ENCODE results near the gene CLECL1.

CLECL1 gene

DNA sequence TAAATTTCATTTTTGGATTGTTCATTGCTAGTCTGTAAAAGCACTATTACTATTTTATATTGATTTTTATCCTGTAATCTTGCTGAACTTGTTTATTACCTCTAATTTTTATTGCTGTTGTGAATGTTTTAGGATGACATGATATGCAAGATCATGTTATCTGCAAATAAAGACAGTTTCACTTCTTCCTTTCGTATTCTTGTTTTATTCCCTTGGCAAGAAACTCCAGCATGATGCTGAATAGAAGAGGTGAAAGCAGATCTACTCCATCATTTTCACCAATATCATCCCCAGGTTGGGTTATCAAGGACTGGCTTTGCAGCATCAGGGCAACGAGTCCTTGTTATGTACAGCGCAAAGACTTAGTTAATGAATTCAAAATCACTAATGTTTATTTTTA lies 2.7 kb upstream of the CLECL1 start:
- H3K27ac ChIP-seq (ENCODE audit: low read length, poor library complexity, severe bottlenecking): no peak overlapping the region
- no peak overlapping the region for H2BK15ac ChIP-seq (ENCODE audit: low read depth, poor library complexity, severe bottlenecking)

GRCh38 chr12:9731797-9732196 lies 1.1 kb downstream of the CLECL1 start:
- Histone ChIP-seq H2BK12ac (ENCODE audit: low read length in 2 of 2) (no peak overlapping the region), H4K91ac (ENCODE audit: low read length) (no peak overlapping the region), H2BK15ac (ENCODE audit: low read depth, poor library complexity, severe bottlenecking) (no peak overlapping the region), H3K79me1 (replicated peaks; ENCODE audit: low read length, poor library complexity, severe bottlenecking) (no peaks in the 10 kb centered on the region), H3K18ac (ENCODE audit: low read depth in 1 of 2, low read length in 2 of 2) (no peak overlapping the region), H3K9ac (ENCODE audit: low read length) (no peak overlapping the region), H2AK5ac (ENCODE audit: low read length, severe bottlenecking) (no peak overlapping the region), H3K4me2 (ENCODE audit: low read length, poor library complexity, severe bottlenecking) (no peak overlapping the region), H3K36me3 (ENCODE audit: control insufficient read depth in 1 of 2, insufficient read depth in 2 of 2, low read depth in 1 of 2, low read length in 2 of 2) (no peaks in the 10 kb centered on the region), H3K14ac (ENCODE audit: low read length in 2 of 2) (no peak overlapping the region), H3K4me1 (ENCODE audit: control insufficient read depth, insufficient read depth, low read depth, low read length) (no peaks in the 10 kb centered on the region), H2BK5ac (ENCODE audit: low read depth, low read length, poor library complexity, severe bottlenecking) (no peak overlapping the region), H2BK120ac (ENCODE audit: low read depth, low read length) (no peak overlapping the region), H3K4me3 (ENCODE audit: insufficient read depth in 1 of 2, low read depth in 1 of 2, low read length in 2 of 2) (no peak overlapping the region), H3K27ac (ENCODE audit: low read length, poor library complexity, severe bottlenecking) (no peak overlapping the region), H2AFZ (ENCODE audit: low read depth, low read length) (no peak overlapping the region), H3K4ac (ENCODE audit: low read depth in 1 of 2, low read length in 2 of 2) (no peak overlapping the region), H4K8ac (ENCODE audit: low read length) (no peak overlapping the region), H3K27me3 (ENCODE audit: control insufficient read depth in 1 of 2, insufficient read depth in 1 of 2, low read length in 2 of 2) (no peaks in the 10 kb centered on the region), H3K9me3 (ENCODE audit: control insufficient read depth, low read length) (no peaks in the 10 kb centered on the region), H3K23ac (ENCODE audit: low read length in 2 of 2) (no peak overlapping the region)
- no peak for DNase-seq
- no CpG with 5 or more reads among the region's 2 CpGs for WGBS

More for the DNA sequence above, 2.7 kb upstream of the CLECL1 start:
- H3K18ac ChIP-seq (ENCODE audit: low read depth in 1 of 2, low read length in 2 of 2): no peak overlapping the region
- no peak overlapping the region for H3K4ac ChIP-seq (ENCODE audit: low read depth in 1 of 2, low read length in 2 of 2)
- H3K27me3 ChIP-seq (ENCODE audit: control insufficient read depth in 1 of 2, insufficient read depth in 1 of 2, low read length in 2 of 2): no peaks in the 10 kb centered on the region
- H3K79me1 ChIP-seq (replicated peaks; ENCODE audit: low read length, poor library complexity, severe bottlenecking): no peaks in the 10 kb centered on the region
- no peak for DNase-seq
- H2AK5ac ChIP-seq (ENCODE audit: low read length, severe bottlenecking): no peak overlapping the region
- 95% methylated on average over 1 of the region's 3 CpGs for WGBS
- no peak overlapping the region for H4K91ac ChIP-seq (ENCODE audit: low read length)
- no peak overlapping the region for H2BK120ac ChIP-seq (ENCODE audit: low read depth, low read length)
- H4K8ac ChIP-seq (ENCODE audit: low read length): no peak overlapping the region
- no peak overlapping the region for H3K9ac ChIP-seq (ENCODE audit: low read length)
- H3K9me3 ChIP-seq (ENCODE audit: control insufficient read depth, low read length): no peaks in the 10 kb centered on the region
- no peak overlapping the region for H3K4me2 ChIP-seq (ENCODE audit: low read length, poor library complexity, severe bottlenecking)
- no peak overlapping the region for H2BK5ac ChIP-seq (ENCODE audit: low read depth, low read length, poor library complexity, severe bottlenecking)
- H3K36me3 ChIP-seq (ENCODE audit: control insufficient read depth in 1 of 2, insufficient read depth in 2 of 2, low read depth in 1 of 2, low read length in 2 of 2): no peaks in the 10 kb centered on the region
- no peak overlapping the region for H2BK12ac ChIP-seq (ENCODE audit: low read length in 2 of 2)
- H2AFZ ChIP-seq (ENCODE audit: low read depth, low read length): no peak overlapping the region
- H3K23ac ChIP-seq (ENCODE audit: low read length in 2 of 2): no peak overlapping the region
- H3K4me3 ChIP-seq (ENCODE audit: insufficient read depth in 1 of 2, low read depth in 1 of 2, low read length in 2 of 2): no peak overlapping the region
- H3K14ac ChIP-seq (ENCODE audit: low read length in 2 of 2): no peak overlapping the region
- H3K4me1 ChIP-seq (ENCODE audit: control insufficient read depth, insufficient read depth, low read depth, low read length): peaks cover 2% of the 10 kb centered on the region

- no peak for DNase-seq
- Histone ChIP-seq H4K91ac (ENCODE audit: low read length) (no peak overlapping the region), H3K9me3 (ENCODE audit: control insufficient read depth, low read length) (no peaks in the 10 kb centered on the region), H3K4me3 (ENCODE audit: insufficient read depth in 1 of 2, low read depth in 1 of 2, low read length in 2 of 2) (no peak overlapping the region), H3K14ac (ENCODE audit: low read length in 2 of 2) (no peak overlapping the region), H2BK120ac (ENCODE audit: low read depth, low read length) (no peak overlapping the region), H4K8ac (ENCODE audit: low read length) (no peak overlapping the region), H3K27me3 (ENCODE audit: control insufficient read depth in 1 of 2, insufficient read depth in 1 of 2, low read length in 2 of 2) (no peaks in the 10 kb centered on the region), H3K27ac (ENCODE audit: low read length, poor library complexity, severe bottlenecking) (no peak overlapping the region), H2AFZ (ENCODE audit: low read depth, low read length) (no peak overlapping the region), H3K79me1 (replicated peaks; ENCODE audit: low read length, poor library complexity, severe bottlenecking) (no peaks in the 10 kb centered on the region), H3K23ac (ENCODE audit: low read length in 2 of 2) (no peak overlapping the region), H3K18ac (ENCODE audit: low read depth in 1 of 2, low read length in 2 of 2) (no peak overlapping the region), H3K4ac (ENCODE audit: low read depth in 1 of 2, low read length in 2 of 2) (no peak overlapping the region), H3K4me2 (ENCODE audit: low read length, poor library complexity, severe bottlenecking) (no peak overlapping the region), H2AK5ac (ENCODE audit: low read length, severe bottlenecking) (no peak overlapping the region), H2BK5ac (ENCODE audit: low read depth, low read length, poor library complexity, severe bottlenecking) (no peak overlapping the region), H2BK15ac (ENCODE audit: low read depth, poor library complexity, severe bottlenecking) (no peak overlapping the region), H3K9ac (ENCODE audit: low read length) (no peak overlapping the region), H3K36me3 (ENCODE audit: control insufficient read depth in 1 of 2, insufficient read depth in 2 of 2, low read depth in 1 of 2, low read length in 2 of 2) (no peaks in the 10 kb centered on the region), H3K4me1 (ENCODE audit: control insufficient read depth, insufficient read depth, low read depth, low read length) (no peaks in the 10 kb centered on the region), H2BK12ac (ENCODE audit: low read length in 2 of 2) (no peak overlapping the region)
- 100% methylated on average over 2 of the region's 6 CpGs for WGBS
Measured at GRCh38 chr12:9731393-9731792, 1.5 kb downstream of the CLECL1 start.

DNA sequence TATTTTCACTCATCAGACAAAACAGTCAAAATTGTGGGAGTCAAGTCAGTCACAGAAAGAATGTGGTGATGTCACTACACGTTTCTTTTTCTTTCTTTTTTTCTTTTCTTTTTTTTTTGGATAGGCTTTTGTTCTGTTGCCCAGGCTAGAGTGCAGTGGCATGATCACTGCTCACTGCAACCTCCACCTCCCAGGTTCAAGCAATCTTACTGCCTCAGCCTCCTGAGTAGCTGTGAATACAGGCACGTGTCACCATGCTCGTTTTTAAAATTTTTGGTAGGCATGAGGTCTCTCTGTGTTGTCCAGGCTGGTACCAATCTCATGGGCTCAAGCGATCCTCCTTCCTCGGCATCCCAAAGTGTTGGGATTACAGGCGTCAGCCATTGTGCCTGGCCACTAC lies 2.3 kb downstream of the CLECL1 start:
- Histone ChIP-seq H3K9ac (ENCODE audit: low read length) (no peak overlapping the region), H3K4me3 (ENCODE audit: insufficient read depth in 1 of 2, low read depth in 1 of 2, low read length in 2 of 2) (no peak overlapping the region), H4K91ac (ENCODE audit: low read length) (no peak overlapping the region), H2BK5ac (ENCODE audit: low read depth, low read length, poor library complexity, severe bottlenecking) (no peak overlapping the region), H2AK5ac (ENCODE audit: low read length, severe bottlenecking) (no peak overlapping the region), H3K27ac (ENCODE audit: low read length, poor library complexity, severe bottlenecking) (no peak overlapping the region), H3K79me1 (replicated peaks; ENCODE audit: low read length, poor library complexity, severe bottlenecking) (no peaks in the 10 kb centered on the region), H3K4me2 (ENCODE audit: low read length, poor library complexity, severe bottlenecking) (no peak overlapping the region), H3K4ac (ENCODE audit: low read depth in 1 of 2, low read length in 2 of 2) (no peak overlapping the region), H2AFZ (ENCODE audit: low read depth, low read length) (no peak overlapping the region), H2BK12ac (ENCODE audit: low read length in 2 of 2) (no peak overlapping the region), H3K23ac (ENCODE audit: low read length in 2 of 2) (no peak overlapping the region), H3K9me3 (ENCODE audit: control insufficient read depth, low read length) (no peaks in the 10 kb centered on the region), H3K18ac (ENCODE audit: low read depth in 1 of 2, low read length in 2 of 2) (no peak overlapping the region), H4K8ac (ENCODE audit: low read length) (no peak overlapping the region), H3K36me3 (ENCODE audit: control insufficient read depth in 1 of 2, insufficient read depth in 2 of 2, low read depth in 1 of 2, low read length in 2 of 2) (no peaks in the 10 kb centered on the region), H3K27me3 (ENCODE audit: control insufficient read depth in 1 of 2, insufficient read depth in 1 of 2, low read length in 2 of 2) (no peaks in the 10 kb centered on the region), H2BK120ac (ENCODE audit: low read depth, low read length) (no peak overlapping the region), H3K14ac (ENCODE audit: low read length in 2 of 2) (no peak overlapping the region), H2BK15ac (ENCODE audit: low read depth, poor library complexity, severe bottlenecking) (no peak overlapping the region), H3K4me1 (ENCODE audit: control insufficient read depth, insufficient read depth, low read depth, low read length) (no peaks in the 10 kb centered on the region)
- no peak for DNase-seq
- WGBS: 94% methylated on average over 4 of the region's 6 CpGs

Data from mesenchymal stem cell (in vitro differentiated cells and primary cell).